Fibroblast of lung (primary cell): Measurements from ENCODE around the gene MIER2.

Source experiments
- CTCF ChIP-seq, 2 donors: IDR thresholded peaks in 1 of 2; conservative IDR thresholded peaks in 1 of 2; 1 replicate in 1 of 2; 2 replicates in 1 of 2; pipeline ENCODE4 v1.5.1; 2011 to 2012; ENCODE audit warnings: low read length in 2 of 2, control low read depth in 1 of 2, inconsistent platforms in 1 of 2, low read depth in 1 of 2, mild to moderate bottlenecking in 1 of 2
- EZH2 ChIP-seq: IDR thresholded peaks from 2 replicates; pipeline ENCODE4 v1.5.1; 2012; ENCODE audit warnings: low read length, control low read depth, mild to moderate bottlenecking; ENCODE audit errors: missing control alignments

- TF ChIP-seq EZH2 (no peak), CTCF (conservative IDR thresholded peaks at IDR 0.05 in 1 of 2, IDR thresholded peaks at IDR 0.05 in 1 of 2; ENCODE audit: low read depth in 1 of 2, low read length in 2 of 2) (no peak)
Measured at GRCh38 chr19:281992-282391, 62.6 kb downstream of the MIER2 start.
